ENCODE data around the gene GNMT. TPM values are rescaled to one million over a fixed set of nuclear protein-coding genes. Genes with fewer than 3 reads are reported as not detected.

The GNMT gene
- total and polyA plus RNA-seq, 10 of the 15 experiments (the other 5 are each of a cell fraction or from before 2014, with no cell fraction given), result 0.27 to 1.1 (median 0.39) TPM

GRCh38 chr6:42929821-42930360 lies 30.7 kb upstream of the GNMT start (continued):
- TF ChIP-seq BCL3 (IDR thresholded peaks at IDR 0.05; ENCODE audit: borderline replicate concordance, insufficient read depth, low read depth, low read length, poor library complexity, severe bottlenecking) (peak; percentile 93), TAF1 (IDR thresholded peaks at IDR 0.05; ENCODE audit: borderline replicate concordance, low read depth, low read length) (peak; percentile 12; the same call in 1 of the 2 replicates), NKRF (conservative IDR thresholded peaks at IDR 0.05) (no peak), USF1 (IDR thresholded peaks at IDR 0.05; ENCODE audit: borderline replicate concordance, extremely low read length, insufficient read depth, low read depth, low read length) (no peak), ZSCAN29 (IDR thresholded peaks at IDR 0.05) (peak; percentile 80; the same call in 1 of the 2 replicates), SMAD1 (IDR thresholded peaks at IDR 0.05; ENCODE audit: low read depth, partially characterized antibody) (peak; percentile 57), MEF2B (IDR thresholded peaks at IDR 0.05; ENCODE audit: partially characterized antibody, poor library complexity, severe bottlenecking) (peak; percentile 77), RELA (IDR thresholded peaks at IDR 0.05; ENCODE audit: borderline replicate concordance, partially characterized antibody) (peak; percentile 8), TCF7 (IDR thresholded peaks at IDR 0.05; ENCODE audit: borderline replicate concordance) (peak; percentile 60; the same call in 1 of the 2 replicates), MYC (IDR thresholded peaks at IDR 0.05; ENCODE audit: insufficient read depth, insufficient read length, insufficient replicate concordance, low read length, severe bottlenecking) (no peak), POLR2A (IDR thresholded peaks at IDR 0.05; ENCODE audit: low read depth, low read length) (peak; percentile 63), CEBPZ (IDR thresholded peaks at IDR 0.05; ENCODE audit: low read depth, low read length) (no peak), ZNF274 (IDR thresholded peaks at IDR 0.05; ENCODE audit: insufficient read depth, insufficient read length) (no peak), RCOR1 (conservative IDR thresholded peaks at IDR 0.05; ENCODE audit: low read depth, low read length) (peak; percentile 97), BCL11A (IDR thresholded peaks at IDR 0.05; ENCODE audit: low read depth, low read length) (peak; percentile 98), TCF3 (IDR thresholded peaks at IDR 0.05; ENCODE audit: borderline replicate concordance, insufficient read depth, low read depth, low read length) (peak; percentile 52; the same call in 1 of the 2 replicates), RUNX3 (IDR thresholded peaks at IDR 0.05; ENCODE audit: low read length) (peak; percentile 97), SREBF2 (IDR thresholded peaks at IDR 0.05; ENCODE audit: low read length) (no peak), ETV6 (conservative IDR thresholded peaks at IDR 0.05 in 1 of 2, IDR thresholded peaks at IDR 0.05 in 1 of 2; ENCODE audit: borderline replicate concordance in 1 of 2, low read depth in 1 of 2) (peak in 1 of 2 experiments; percentile 99; a peak in 2 of 4 replicates), CHD4 (IDR thresholded peaks at IDR 0.05) (no peak), NFIC (IDR thresholded peaks at IDR 0.05; ENCODE audit: low read depth, low read length) (peak; percentile 96), SP1 (IDR thresholded peaks at IDR 0.05; ENCODE audit: low read depth, low read length) (peak; percentile 85), CREB1 (IDR thresholded peaks at IDR 0.05; ENCODE audit: low read depth) (no peak; the same call in 1 of the 2 replicates), MYB (IDR thresholded peaks at IDR 0.05; ENCODE audit: borderline replicate concordance, low read depth, low read length) (peak; percentile 70)
